ENCODE results near the gene PCNX2. TPM values are rescaled to one million over a fixed set of nuclear protein-coding genes. Genes with fewer than 3 reads are reported as not detected.

The PCNX2 gene
- polyA plus RNA-seq, 1 donor (not counting 4 experiments of a cell fraction or from before 2014, with no cell fraction given) = 18.0 TPM

- peaks cover 16% of the 10 kb centered on the region for H3K79me2 ChIP-seq (ENCODE audit: control insufficient read depth, insufficient read depth, low read length)
- H3K9ac ChIP-seq (ENCODE audit: control insufficient read depth, extremely low read depth, insufficient read depth, low read length) = peak within 1 kb of the TSS; percentile 76
- no peaks in the 10 kb centered on the region for H4K20me1 ChIP-seq (ENCODE audit: control insufficient read depth, extremely low read depth, insufficient read depth, low read length)
- DNase-seq (ENCODE audit: low read depth, low spot score) = peak; percentile 66
- H3K4me1 ChIP-seq (ENCODE audit: control insufficient read depth, extremely low read depth, insufficient read depth, low read length) = peaks cover 23% of the 10 kb centered on the region
- TF ChIP-seq, protein P1, sequence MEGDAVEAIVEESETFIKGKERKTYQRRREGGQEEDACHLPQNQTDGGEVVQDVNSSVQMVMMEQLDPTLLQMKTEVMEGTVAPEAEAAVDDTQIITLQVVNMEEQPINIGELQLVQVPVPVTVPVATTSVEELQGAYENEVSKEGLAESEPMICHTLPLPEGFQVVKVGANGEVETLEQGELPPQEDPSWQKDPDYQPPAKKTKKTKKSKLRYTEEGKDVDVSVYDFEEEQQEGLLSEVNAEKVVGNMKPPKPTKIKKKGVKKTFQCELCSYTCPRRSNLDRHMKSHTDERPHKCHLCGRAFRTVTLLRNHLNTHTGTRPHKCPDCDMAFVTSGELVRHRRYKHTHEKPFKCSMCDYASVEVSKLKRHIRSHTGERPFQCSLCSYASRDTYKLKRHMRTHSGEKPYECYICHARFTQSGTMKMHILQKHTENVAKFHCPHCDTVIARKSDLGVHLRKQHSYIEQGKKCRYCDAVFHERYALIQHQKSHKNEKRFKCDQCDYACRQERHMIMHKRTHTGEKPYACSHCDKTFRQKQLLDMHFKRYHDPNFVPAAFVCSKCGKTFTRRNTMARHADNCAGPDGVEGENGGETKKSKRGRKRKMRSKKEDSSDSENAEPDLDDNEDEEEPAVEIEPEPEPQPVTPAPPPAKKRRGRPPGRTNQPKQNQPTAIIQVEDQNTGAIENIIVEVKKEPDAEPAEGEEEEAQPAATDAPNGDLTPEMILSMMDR (optimal IDR thresholded peaks at IDR 0.05 in 1 of 3, IDR thresholded peaks at IDR 0.05 in 1 of 3, conservative IDR thresholded peaks at IDR 0.05 in 1 of 3; ENCODE audit: extremely low read depth in 1 of 3, insufficient read depth in 2 of 3, low read length in 3 of 3) = no peak
- no peak for TF ChIP-seq EZH2 (IDR thresholded peaks at IDR 0.05; ENCODE audit: low read length)
- no peaks in the 10 kb centered on the region for H3K9me1 ChIP-seq (ENCODE audit: control insufficient read depth, extremely low read depth, insufficient read depth, low read length)
- peak within 1 kb of the TSS; percentile 78 for H3K27ac ChIP-seq (ENCODE audit: control insufficient read depth, insufficient read depth, low read length)
- peak within 1 kb of the TSS; percentile 99 for H2AFZ ChIP-seq (ENCODE audit: control insufficient read depth, low read length)
- no peaks in the 10 kb centered on the region for H3K36me3 ChIP-seq (ENCODE audit: control insufficient read depth in 2 of 2, extremely low read depth in 1 of 2, insufficient read depth in 2 of 2, low read length in 2 of 2)
- dilution Hi-C loops (cut with MboI; ENCODE audit: extremely low pct_ligation_motif_present, low sequenced_read_pairs) = no loop called here
- H3K4me3 ChIP-seq (ENCODE audit: control insufficient read depth in 2 of 3, extremely low read depth in 1 of 3, insufficient read depth in 2 of 3, low read depth in 1 of 3, low read length in 3 of 3) = peak within 1 kb of the TSS; percentile 84 to 92 (median 91)
- H3K27me3 ChIP-seq (ENCODE audit: control insufficient read depth, extremely low read depth, insufficient read depth, low read length) = no peaks in the 10 kb centered on the region
- no peaks in the 10 kb centered on the region for H3K9me3 ChIP-seq (ENCODE audit: control insufficient read depth, low read depth, low read length)
- FAIRE-seq = peak; percentile 64
- H3K4me2 ChIP-seq (ENCODE audit: control insufficient read depth, extremely low read depth, insufficient read depth, low read depth, low read length) = peak within 1 kb of the TSS; percentile 93
Measured at GRCh38 chr1:232950197-232951176, 345.0 kb downstream of the PCNX2 start, which contains the start of gene NTPCR. Gene NTPCR (plus strand): TSS chr1:232950611. CDS start chr1:232950711, 100 bp downstream.

DNA sequence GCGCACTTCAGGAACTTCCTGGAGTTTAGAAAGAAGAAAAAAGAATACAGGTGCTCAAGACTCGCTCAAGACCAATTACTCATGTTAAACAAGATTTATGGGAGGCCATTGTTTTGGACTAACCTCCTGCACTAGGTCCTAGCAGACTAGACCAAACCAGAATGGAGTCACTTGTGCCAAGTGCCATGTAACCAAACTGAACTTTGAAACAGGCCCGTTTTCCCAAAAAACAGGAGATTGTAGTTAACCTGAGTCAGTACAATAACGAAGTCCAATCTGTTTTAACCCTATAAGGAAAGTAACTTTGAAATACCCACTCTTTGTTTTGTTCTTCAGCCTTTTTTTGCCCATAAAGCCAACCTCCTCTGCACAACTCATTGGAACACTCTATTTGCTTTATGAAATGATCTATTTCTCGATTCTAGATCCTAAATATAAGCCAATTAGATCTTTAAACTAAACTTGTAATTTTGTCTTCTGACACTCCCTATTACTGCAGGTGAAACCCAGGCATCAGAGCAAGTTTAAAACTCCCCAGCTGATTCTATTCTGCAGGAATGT lies 345.8 kb downstream of the PCNX2 start:
- dilution Hi-C loops (cut with MboI; ENCODE audit: extremely low pct_ligation_motif_present, low sequenced_read_pairs) = no loop called here
- Histone ChIP-seq H2AFZ (ENCODE audit: control insufficient read depth, low read length) (peak overlapping the region; percentile 99), H3K4me3 (ENCODE audit: control insufficient read depth in 2 of 3, extremely low read depth in 1 of 3, insufficient read depth in 2 of 3, low read depth in 1 of 3, low read length in 3 of 3) (peak overlapping the region; percentile 84 to 92 (median 91)), H4K20me1 (ENCODE audit: control insufficient read depth, extremely low read depth, insufficient read depth, low read length) (no peaks in the 10 kb centered on the region), H3K9ac (ENCODE audit: control insufficient read depth, extremely low read depth, insufficient read depth, low read length) (peak overlapping the region; percentile 76), H3K9me1 (ENCODE audit: control insufficient read depth, extremely low read depth, insufficient read depth, low read length) (no peaks in the 10 kb centered on the region), H3K79me2 (ENCODE audit: control insufficient read depth, insufficient read depth, low read length) (peaks cover 16% of the 10 kb centered on the region), H3K4me1 (ENCODE audit: control insufficient read depth, extremely low read depth, insufficient read depth, low read length) (peaks cover 23% of the 10 kb centered on the region), H3K4me2 (ENCODE audit: control insufficient read depth, extremely low read depth, insufficient read depth, low read depth, low read length) (peak overlapping the region; percentile 86), H3K36me3 (ENCODE audit: control insufficient read depth in 2 of 2, extremely low read depth in 1 of 2, insufficient read depth in 2 of 2, low read length in 2 of 2) (no peaks in the 10 kb centered on the region), H3K9me3 (ENCODE audit: control insufficient read depth, low read depth, low read length) (no peaks in the 10 kb centered on the region), H3K27ac (ENCODE audit: control insufficient read depth, insufficient read depth, low read length) (peak overlapping the region; percentile 78), H3K27me3 (ENCODE audit: control insufficient read depth, extremely low read depth, insufficient read depth, low read length) (no peaks in the 10 kb centered on the region)
- FAIRE-seq = peak; percentile 5
- TF ChIP-seq, protein P1 (optimal IDR thresholded peaks at IDR 0.05 in 1 of 3, IDR thresholded peaks at IDR 0.05 in 1 of 3, conservative IDR thresholded peaks at IDR 0.05 in 1 of 3; ENCODE audit: extremely low read depth in 1 of 3, insufficient read depth in 2 of 3, low read length in 3 of 3) = no peak
- no peak for TF ChIP-seq EZH2 (IDR thresholded peaks at IDR 0.05; ENCODE audit: low read length)
- DNase-seq (ENCODE audit: low read depth, low spot score) = no peak
